ENCODE results near the gene AGPS. TPM values are rescaled to one million over a fixed set of nuclear protein-coding genes. Genes with fewer than 3 reads are reported as not detected.

AGPS gene
- total RNA-seq, 1 experiment from 2014 or later = 107 TPM

- Histone ChIP-seq H3K9me3 (ENCODE audit: insufficient read depth, low read depth) (no peaks in the 10 kb centered on the region), H3K79me2 (ENCODE audit: low read depth) (no peaks in the 10 kb centered on the region), H2AFZ (no peak overlapping the region), H3K4me2 (no peak overlapping the region), H3K27ac (no peak overlapping the region), H3F3A (ENCODE audit: insufficient read depth, low read depth) (no peaks in the 10 kb centered on the region; the same call in 1 of the 2 replicates), H3K36me3 (ENCODE audit: low read depth) (0 out of 2 replicates have a peak, but pooled peaks cover 4% of the 10 kb centered on the region), H3K4me1 (replicated peaks; ENCODE audit: insufficient read depth) (no peaks in the 10 kb centered on the region), H3K9me2 (ENCODE audit: insufficient read depth) (no peaks in the 10 kb centered on the region), H3K4me3 (no peak overlapping the region), H3K27me3 (ENCODE audit: insufficient read depth, low read depth) (no peaks in the 10 kb centered on the region), H4K20me1 (ENCODE audit: insufficient read depth) (no peaks in the 10 kb centered on the region; the same call in 1 of the 2 replicates)
- TF ChIP-seq CTCF (conservative IDR thresholded peaks at IDR 0.05) = peak; percentile 88
- no peak for TF ChIP-seq EZH2 (IDR thresholded peaks at IDR 0.05; ENCODE audit: low read depth)
- ChIA-PET CTCF (interaction anchor here (0.6 to 1.1 kb wide), 5 partner anchors 23 to 325 kb away, joined by 3 to 8 read pairs (median 4); no protein-coding TSS in a partner anchor), POLR2A (ENCODE audit: unreplicated experiment) (interaction anchor here (0.5 kb wide), 1 partner anchor 264 kb away, joined by 3 read pairs; no protein-coding TSS in a partner anchor)
- no peak for DNase-seq
- intact Hi-C loops (cut with micrococcal nuclease; ENCODE audit: unreplicated experiment) = loop anchor here (1.0 to 10.0 kb wide), 3 partner anchors 115 to 234 kb away; no protein-coding TSS in a partner anchor
- no TSS peak for BruUV-seq (replicated peaks)
Measured at GRCh38 chr2:177489719-177490301, 97.2 kb downstream of the AGPS start.

DNA sequence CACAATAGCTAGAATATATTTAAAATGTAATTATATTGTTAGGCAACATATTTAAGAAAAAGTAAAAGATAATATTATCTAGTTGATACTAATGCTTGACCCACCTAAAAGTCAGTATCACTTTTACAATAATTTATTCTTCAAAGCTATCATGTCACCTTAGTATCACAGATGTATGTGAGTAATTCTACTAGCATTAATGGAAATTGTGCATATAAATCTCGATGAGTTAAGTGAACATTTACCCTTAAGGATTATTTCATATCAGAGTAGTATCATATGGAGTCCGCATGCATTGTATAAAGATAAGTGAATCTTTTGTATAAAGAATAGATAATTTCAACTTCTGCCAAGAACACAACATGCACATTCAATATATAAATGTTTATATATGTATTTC is 103.4 kb downstream of the AGPS start:
- Histone ChIP-seq H3K79me2 (ENCODE audit: low read depth) (no peaks in the 10 kb centered on the region), H3K4me2 (no peak overlapping the region), H3K27me3 (ENCODE audit: insufficient read depth, low read depth) (no peaks in the 10 kb centered on the region), H3K9me3 (ENCODE audit: insufficient read depth, low read depth) (no peaks in the 10 kb centered on the region), H3F3A (ENCODE audit: insufficient read depth, low read depth) (no peaks in the 10 kb centered on the region), H3K36me3 (ENCODE audit: low read depth) (peaks cover 4% of the 10 kb centered on the region; the same call in 1 of the 2 replicates), H3K4me1 (replicated peaks; ENCODE audit: insufficient read depth) (no peaks in the 10 kb centered on the region), H3K27ac (no peak overlapping the region), H4K20me1 (ENCODE audit: insufficient read depth) (no peaks in the 10 kb centered on the region; the same call in 1 of the 2 replicates), H3K9me2 (ENCODE audit: insufficient read depth) (no peaks in the 10 kb centered on the region), H3K4me3 (no peak overlapping the region), H2AFZ (no peak overlapping the region)
- no peak for DNase-seq
- intact Hi-C loops (cut with micrococcal nuclease; ENCODE audit: unreplicated experiment) = no loop called here
- BruUV-seq (replicated peaks) = no TSS peak
- ChIA-PET CTCF (interaction anchor here (0.9 kb wide), 1 partner anchor 1011 kb away, joined by 9 read pairs; no protein-coding TSS in a partner anchor), POLR2A (ENCODE audit: unreplicated experiment) (interaction anchor here (0.6 kb wide), 1 partner anchor 236 kb away, joined by 3 read pairs; no protein-coding TSS in a partner anchor)
- TF ChIP-seq EZH2 (IDR thresholded peaks at IDR 0.05; ENCODE audit: low read depth) (no peak), CTCF (conservative IDR thresholded peaks at IDR 0.05) (no peak)

DNA sequence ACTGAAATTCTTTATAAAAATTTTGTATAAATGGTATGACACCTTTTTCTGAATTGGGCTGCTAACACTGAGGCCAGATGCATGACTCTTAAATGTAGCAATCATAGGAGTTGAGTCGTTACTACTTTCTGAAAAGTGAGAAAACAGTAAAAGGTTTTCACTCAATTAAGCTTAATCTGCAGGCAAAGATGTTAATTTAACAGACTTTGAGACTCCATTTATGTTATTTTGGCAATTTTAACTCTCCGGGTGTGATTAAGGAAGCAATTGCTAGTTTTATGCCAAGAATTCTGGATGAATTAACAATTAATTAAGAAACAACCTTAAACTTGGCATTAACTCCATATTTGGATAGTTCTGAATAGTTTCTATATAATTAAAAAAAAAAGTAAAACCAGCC is 104.3 kb downstream of the AGPS start:
- CTCF ChIA-PET = no interaction called here

More for the DNA sequence above, 104.3 kb downstream of the AGPS start:
- Histone ChIP-seq H3K79me2 (ENCODE audit: low read depth) (no peaks in the 10 kb centered on the region), H3K27ac (no peak overlapping the region), H2AFZ (no peak overlapping the region), H3K4me3 (no peak overlapping the region), H3F3A (ENCODE audit: insufficient read depth, low read depth) (no peaks in the 10 kb centered on the region), H3K9me3 (ENCODE audit: insufficient read depth, low read depth) (no peaks in the 10 kb centered on the region), H3K4me1 (replicated peaks; ENCODE audit: insufficient read depth) (no peaks in the 10 kb centered on the region), H4K20me1 (ENCODE audit: insufficient read depth) (no peaks in the 10 kb centered on the region; the same call in 1 of the 2 replicates), H3K9me2 (ENCODE audit: insufficient read depth) (no peaks in the 10 kb centered on the region), H3K36me3 (ENCODE audit: low read depth) (peaks cover 4% of the 10 kb centered on the region; the same call in 1 of the 2 replicates), H3K27me3 (ENCODE audit: insufficient read depth, low read depth) (no peaks in the 10 kb centered on the region), H3K4me2 (no peak overlapping the region)
- TF ChIP-seq EZH2 (IDR thresholded peaks at IDR 0.05; ENCODE audit: low read depth) = no peak
- TF ChIP-seq CTCF (conservative IDR thresholded peaks at IDR 0.05) = no peak
- POLR2A ChIA-PET (ENCODE audit: unreplicated experiment) = no interaction called here
- intact Hi-C loops (cut with micrococcal nuclease; ENCODE audit: unreplicated experiment) = no loop called here
- no peak for DNase-seq
- no TSS peak for BruUV-seq (replicated peaks)

All from PC-9 (cell line).